ENCODE measurements around the gene EPYC. TPM values are rescaled to one million over a fixed set of nuclear protein-coding genes. Genes with fewer than 3 reads are reported as not detected.

EPYC gene
- polyA plus RNA-seq, 1 experiment = 0.11 TPM

DNA sequence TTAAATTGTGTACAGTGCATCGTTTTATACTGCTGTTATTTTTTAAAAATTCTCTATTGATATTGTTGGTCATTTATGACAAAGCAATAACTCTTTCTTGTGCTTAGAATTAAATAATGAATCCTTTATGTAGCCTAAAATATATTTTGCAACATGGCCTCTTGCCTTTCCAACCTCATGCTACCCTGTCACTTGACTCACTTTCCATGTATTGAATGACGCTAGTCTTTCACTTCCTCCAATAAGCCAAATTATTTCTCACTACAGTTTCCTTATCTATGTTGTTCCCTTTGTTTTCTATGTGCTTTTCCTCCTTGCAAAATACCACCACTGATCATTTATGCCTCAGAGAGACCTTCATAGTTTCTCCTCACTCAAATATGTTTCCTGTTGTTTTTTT lies 16.3 kb upstream of the EPYC start:
- Histone ChIP-seq H3K27me3 (ENCODE audit: control insufficient read depth, insufficient read depth, low read length) (no peaks in the 10 kb centered on the region), H3K27ac (ENCODE audit: low read depth, low read length) (no peak overlapping the region), H3K4me3 (ENCODE audit: low read depth, low read length) (no peak overlapping the region), H3K9me3 (ENCODE audit: control insufficient read depth, insufficient read depth, low read length) (peaks cover 2% of the 10 kb centered on the region; the same call in 1 of the 2 replicates)
- no peak for DNase-seq (ENCODE audit: low read depth, low spot score)
- TF ChIP-seq, protein P1, sequence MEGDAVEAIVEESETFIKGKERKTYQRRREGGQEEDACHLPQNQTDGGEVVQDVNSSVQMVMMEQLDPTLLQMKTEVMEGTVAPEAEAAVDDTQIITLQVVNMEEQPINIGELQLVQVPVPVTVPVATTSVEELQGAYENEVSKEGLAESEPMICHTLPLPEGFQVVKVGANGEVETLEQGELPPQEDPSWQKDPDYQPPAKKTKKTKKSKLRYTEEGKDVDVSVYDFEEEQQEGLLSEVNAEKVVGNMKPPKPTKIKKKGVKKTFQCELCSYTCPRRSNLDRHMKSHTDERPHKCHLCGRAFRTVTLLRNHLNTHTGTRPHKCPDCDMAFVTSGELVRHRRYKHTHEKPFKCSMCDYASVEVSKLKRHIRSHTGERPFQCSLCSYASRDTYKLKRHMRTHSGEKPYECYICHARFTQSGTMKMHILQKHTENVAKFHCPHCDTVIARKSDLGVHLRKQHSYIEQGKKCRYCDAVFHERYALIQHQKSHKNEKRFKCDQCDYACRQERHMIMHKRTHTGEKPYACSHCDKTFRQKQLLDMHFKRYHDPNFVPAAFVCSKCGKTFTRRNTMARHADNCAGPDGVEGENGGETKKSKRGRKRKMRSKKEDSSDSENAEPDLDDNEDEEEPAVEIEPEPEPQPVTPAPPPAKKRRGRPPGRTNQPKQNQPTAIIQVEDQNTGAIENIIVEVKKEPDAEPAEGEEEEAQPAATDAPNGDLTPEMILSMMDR (IDR thresholded peaks at IDR 0.05; ENCODE audit: low read depth, low read length) = no peak
- CTCF ChIA-PET = interaction anchor here (0.7 to 1.0 kb wide), 2 partner anchors 8 to 345 kb away, joined by 3 read pairs; no protein-coding TSS in a partner anchor
- POLR2A ChIA-PET = no interaction called here

DNA sequence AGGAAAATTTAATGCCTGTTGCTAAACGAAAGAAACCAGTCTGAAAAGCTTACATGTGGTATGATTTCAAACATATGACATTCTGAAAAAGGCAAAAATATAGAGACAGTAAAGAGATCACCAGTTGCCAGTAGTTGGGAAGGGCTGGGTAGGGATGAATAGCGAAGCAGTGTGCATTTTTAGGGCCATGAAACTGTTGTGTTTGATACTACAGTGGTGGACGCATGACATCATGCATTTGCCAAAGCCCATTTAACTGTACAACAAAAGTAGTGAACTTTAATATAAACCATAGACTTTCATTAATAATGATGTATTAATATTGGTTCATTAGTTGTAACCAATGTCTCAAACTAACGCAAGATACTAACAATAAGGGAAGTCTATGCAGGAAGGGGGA lies 14.7 kb upstream of the EPYC start:
- peaks cover 1% of the 10 kb centered on the region; the same call in 1 of the 2 replicates for H3K9me3 ChIP-seq (ENCODE audit: control insufficient read depth, insufficient read depth, low read length)
- POLR2A ChIA-PET = no interaction called here
- TF ChIP-seq, protein P1 (IDR thresholded peaks at IDR 0.05; ENCODE audit: low read depth, low read length) = no peak
- no peaks in the 10 kb centered on the region for H3K27me3 ChIP-seq (ENCODE audit: control insufficient read depth, insufficient read depth, low read length)
- DNase-seq (ENCODE audit: low read depth, low spot score) = no peak
- no peak overlapping the region for H3K4me3 ChIP-seq (ENCODE audit: low read depth, low read length)
- no peak overlapping the region for H3K27ac ChIP-seq (ENCODE audit: low read depth, low read length)
- CTCF ChIA-PET = interaction anchor here (0.6 kb wide), 1 partner anchor 150 kb away, joined by 4 read pairs; no protein-coding TSS in a partner anchor

DNA sequence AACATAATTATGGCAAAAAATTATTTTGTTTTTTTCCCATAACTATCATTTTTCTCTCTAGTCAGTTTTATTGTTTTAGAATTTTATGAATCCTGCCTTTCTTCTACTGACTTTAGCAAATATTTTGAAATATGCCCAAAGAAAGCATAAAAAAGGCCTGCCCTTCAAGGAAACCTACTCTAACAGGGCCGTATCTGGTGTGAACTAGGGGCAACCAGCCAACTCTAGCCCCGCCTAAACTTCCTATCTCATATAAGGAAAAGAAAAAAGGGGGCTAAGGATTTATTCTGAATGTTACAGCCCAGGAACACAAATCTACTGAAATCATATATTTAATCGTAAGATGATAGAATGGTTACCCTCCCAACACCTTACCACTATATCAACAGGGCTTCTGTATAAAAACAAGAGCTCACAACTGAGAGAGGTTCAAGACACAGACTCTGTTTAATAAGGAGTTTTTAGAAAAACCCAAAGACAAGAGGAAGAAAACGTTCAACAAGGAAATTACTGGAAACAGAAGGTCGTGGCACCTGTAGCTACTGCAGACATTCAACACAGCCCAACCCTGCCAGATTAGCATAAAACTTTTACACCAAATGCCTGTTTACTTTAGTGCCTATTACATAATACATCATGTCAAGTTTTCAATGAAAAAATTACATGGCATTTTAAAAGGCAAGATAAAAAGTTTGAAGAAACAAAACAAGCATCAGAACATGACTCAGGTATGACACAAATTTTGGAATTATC lies 12.9 kb upstream of the EPYC start:
- no peak for DNase-seq (ENCODE audit: low read depth, low spot score)
- POLR2A ChIA-PET = no interaction called here
- Histone ChIP-seq H3K27me3 (ENCODE audit: control insufficient read depth, insufficient read depth, low read length) (no peaks in the 10 kb centered on the region), H3K9me3 (ENCODE audit: control insufficient read depth, insufficient read depth, low read length) (no peaks in the 10 kb centered on the region), H3K4me3 (ENCODE audit: low read depth, low read length) (no peak overlapping the region), H3K27ac (ENCODE audit: low read depth, low read length) (no peak overlapping the region)
- CTCF ChIA-PET = no interaction called here
- TF ChIP-seq, protein P1 (IDR thresholded peaks at IDR 0.05; ENCODE audit: low read depth, low read length) = no peak

DNA sequence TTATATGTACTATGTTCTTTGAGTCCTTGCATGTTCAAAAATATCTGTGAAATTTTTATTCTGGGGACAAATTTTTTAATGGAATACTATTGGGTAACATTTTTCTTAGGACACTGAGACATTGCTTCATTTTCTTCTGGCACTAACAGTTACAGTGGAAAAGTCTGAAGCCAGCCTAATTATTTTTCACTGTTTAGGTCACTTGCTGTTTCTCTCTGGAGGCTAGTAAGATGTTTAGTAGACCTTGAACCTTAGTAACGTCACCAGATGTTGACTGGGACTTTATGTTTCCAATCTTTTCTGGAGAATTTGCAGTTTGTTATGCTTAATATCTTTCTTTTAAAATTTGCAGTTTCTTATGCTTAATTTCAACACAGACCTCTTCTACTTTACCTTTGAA lies 12.3 kb upstream of the EPYC start:
- Histone ChIP-seq H3K27ac (ENCODE audit: low read depth, low read length) (no peak overlapping the region), H3K27me3 (ENCODE audit: control insufficient read depth, insufficient read depth, low read length) (no peaks in the 10 kb centered on the region), H3K9me3 (ENCODE audit: control insufficient read depth, insufficient read depth, low read length) (no peaks in the 10 kb centered on the region), H3K4me3 (ENCODE audit: low read depth, low read length) (no peak overlapping the region)
- no peak for DNase-seq (ENCODE audit: low read depth, low spot score)
- ChIA-PET CTCF (interaction anchor here (0.6 kb wide), 1 partner anchor 786 kb away, joined by 3 read pairs; no protein-coding TSS in a partner anchor), POLR2A (no interaction called here)
- TF ChIP-seq, protein P1 (IDR thresholded peaks at IDR 0.05; ENCODE audit: low read depth, low read length) = no peak

DNA sequence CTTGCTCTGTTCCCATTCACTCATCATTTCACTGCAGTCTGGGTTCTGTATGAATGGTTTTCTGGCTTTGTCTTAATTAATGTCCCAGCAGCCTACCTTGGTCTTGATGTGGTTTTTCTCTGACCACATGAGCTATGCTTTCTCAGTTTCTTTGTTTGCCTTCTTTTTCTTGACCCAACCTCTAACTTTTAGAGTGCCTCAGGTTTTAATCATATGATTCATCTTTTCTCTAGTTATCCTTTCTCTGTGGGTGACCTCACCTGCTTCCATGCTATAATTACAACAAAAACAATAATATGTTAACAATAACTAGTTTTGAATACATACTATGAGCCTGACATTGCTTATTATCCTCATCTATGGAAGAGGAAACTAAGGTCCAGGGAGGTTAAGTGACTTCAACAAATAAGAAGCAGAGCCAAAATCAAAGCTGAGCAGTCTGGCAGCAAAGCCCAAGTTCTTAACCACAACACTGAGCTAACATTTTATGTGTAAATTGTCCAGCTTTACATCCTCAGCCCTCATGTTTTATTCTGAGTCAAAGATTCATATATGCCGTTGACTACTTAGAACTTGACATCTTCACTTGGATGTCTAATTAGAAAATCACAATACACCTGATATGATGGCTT lies 4.7 kb upstream of the EPYC start:
- H3K9me3 ChIP-seq (ENCODE audit: control insufficient read depth, insufficient read depth, low read length) = no peaks in the 10 kb centered on the region
- H3K27ac ChIP-seq (ENCODE audit: low read depth, low read length) = no peak overlapping the region
- CTCF ChIA-PET = no interaction called here
- TF ChIP-seq, protein P1 (IDR thresholded peaks at IDR 0.05; ENCODE audit: low read depth, low read length) = no peak
- H3K4me3 ChIP-seq (ENCODE audit: low read depth, low read length) = no peak overlapping the region
- no peak for DNase-seq (ENCODE audit: low read depth, low spot score)
- H3K27me3 ChIP-seq (ENCODE audit: control insufficient read depth, insufficient read depth, low read length) = no peaks in the 10 kb centered on the region
- POLR2A ChIA-PET = interaction anchor here (0.5 kb wide), 1 partner anchor 32 kb away, joined by 4 read pairs; no protein-coding TSS in a partner anchor
